ENCODE measurements around the gene ST14.

- TF ChIP-seq CTCF (IDR thresholded peaks at IDR 0.05): no peak
- no peak for TF ChIP-seq EZH2 (IDR thresholded peaks at IDR 0.05; ENCODE audit: borderline replicate concordance, insufficient read depth, low read depth, low read length, poor library complexity, severe bottlenecking)
Observed at GRCh38 chr11:130164221-130164570, 4.6 kb downstream of the ST14 start.
